PC-9 (cell line): ENCODE measurements around the gene VGLL3. TPM values are rescaled to one million over a fixed set of nuclear protein-coding genes. Genes with fewer than 3 reads are reported as not detected.

Experiments
- BruUV-seq: library from RNA; stranded (reverse); fragments of 400-500 nt; replicated peaks from 2 replicates; lab custom pipeline; 2021; lab: Mats Ljungman, UMichigan
- CTCF ChIA-PET: fragments of 300-600 bp; sonication (Branson Sonifier 250); formaldehyde crosslinking; loops from one replicate; lab custom pipeline; 2022; ENCODE audit warnings: antibody characterized with exemption; lab: Charles Lee
- POLR2A ChIA-PET: fragments of 300-600 bp; sonication (Branson Sonifier 250); formaldehyde crosslinking; loops from one replicate; lab custom pipeline; 2022; ENCODE audit warnings: antibody characterized with exemption; ENCODE audit not compliant: unreplicated experiment; lab: Charles Lee
- DNase-seq, 2 experiments: peaks; one replicate each; pipeline versions ENCODE4 v3.0.0 to v3.0.0-alpha.2; 2015 to 2022; ENCODE audit warnings: mixed read lengths in 1 of 2
- H2AFZ ChIP-seq: fragments of 200-600 bp; sonication (generic); 2 replicates; pipeline ENCODE4 v1.8.1; 2017; ENCODE audit warnings: antibody characterized with exemption
- H3F3A ChIP-seq: fragments of 200-600 bp; sonication (generic); 2 replicates; pipeline ENCODE4 v1.8.1; 2017; ENCODE audit warnings: antibody characterized with exemption, mild to moderate bottlenecking, low read depth; ENCODE audit not compliant: insufficient read depth
- H3K27ac ChIP-seq: fragments of 200-600 bp; sonication (generic); 2 replicates; pipeline ENCODE4 v1.6.1; 2016; ENCODE audit warnings: mixed run types
- H3K27me3 ChIP-seq: fragments of 200-600 bp; sonication (generic); 2 replicates; pipeline ENCODE4 v1.6.1; 2016; ENCODE audit warnings: low read depth, mixed run types; ENCODE audit not compliant: insufficient read depth
- H3K36me3 ChIP-seq: fragments of 200-600 bp; sonication (generic); 2 replicates; pipeline ENCODE4 v1.6.1; 2016; ENCODE audit warnings: low read depth, mixed run types
- H3K4me1 ChIP-seq: fragments of 200-600 bp; sonication (generic); replicated peaks from 2 replicates; pipeline ENCODE4 v1.6.1; 2016; ENCODE audit warnings: mixed run types; ENCODE audit not compliant: insufficient read depth
- H3K4me2 ChIP-seq: fragments of 200-600 bp; sonication (generic); 2 replicates; pipeline ENCODE4 v1.6.1; 2017; ENCODE audit warnings: mixed run types
- H3K4me3 ChIP-seq: fragments of 200-600 bp; sonication (generic); 2 replicates; pipeline ENCODE4 v1.6.1; 2016; ENCODE audit warnings: mixed run types
- H3K79me2 ChIP-seq: fragments of 200-600 bp; sonication (generic); 2 replicates; pipeline ENCODE4 v1.6.1; 2017; ENCODE audit warnings: low read depth, mixed run types
- H3K9me2 ChIP-seq: fragments of 200-600 bp; sonication (generic); 2 replicates; pipeline ENCODE4 v1.8.1; 2017; ENCODE audit warnings: mild to moderate bottlenecking; ENCODE audit not compliant: insufficient read depth
- H3K9me3 ChIP-seq: fragments of 200-600 bp; sonication (generic); 2 replicates; pipeline ENCODE4 v1.8.1; 2016; ENCODE audit warnings: low read depth; ENCODE audit not compliant: insufficient read depth
- H4K20me1 ChIP-seq: fragments of 200-600 bp; sonication (generic); 2 replicates; pipeline ENCODE4 v1.8.1; 2017; ENCODE audit not compliant: insufficient read depth
- CTCF ChIP-seq: fragments of 200-600 bp; sonication (generic); conservative IDR thresholded peaks from 2 replicates; pipeline ENCODE4 v1.6.1; 2017; ENCODE audit warnings: mixed run types, antibody characterized with exemption, mild to moderate bottlenecking, moderate library complexity
- EZH2 ChIP-seq: fragments of 200-600 bp; sonication (generic); IDR thresholded peaks from 2 replicates; pipeline ENCODE4 v1.8.0; 2017; ENCODE audit warnings: antibody characterized with exemption, low read depth
- intact Hi-C: fragments of 100-400 bp; cut with micrococcal nuclease; formaldehyde crosslinking; loops from one replicate; pipeline ENCODE4 v1.10.0; 2022; ENCODE audit not compliant: unreplicated experiment
- total RNA-seq: library from RNA; stranded (reverse); gene quantifications from 2 replicates; pipeline ENCODE4 v1.2.3, GENCODE V29; 2021

The VGLL3 gene
- total RNA-seq, 1 experiment from 2014 or later: 26.8 TPM

- H3K36me3 ChIP-seq: no peaks in the 10 kb centered on the region
- POLR2A ChIA-PET: no interaction called here
- no peaks in the 10 kb centered on the region for H3K27me3 ChIP-seq
- H4K20me1 ChIP-seq: no peaks in the 10 kb centered on the region
- H3K9me2 ChIP-seq: 0 out of 2 replicates have a peak, but pooled peaks cover 6% of the 10 kb centered on the region
- no TSS peak for BruUV-seq
- intact Hi-C loops: no loop called here
- H3K4me3 ChIP-seq: no peak overlapping the region
- H3K4me2 ChIP-seq: no peak overlapping the region
- DNase-seq: no peak
- H3K27ac ChIP-seq: no peak overlapping the region
- CTCF ChIA-PET: no interaction called here
- H2AFZ ChIP-seq: peak overlapping the region; percentile 41
- TF ChIP-seq CTCF (no peak), EZH2 (no peak)
- no peaks in the 10 kb centered on the region for H3K9me3 ChIP-seq
- no peaks in the 10 kb centered on the region for H3F3A ChIP-seq
- no peaks in the 10 kb centered on the region for H3K4me1 ChIP-seq
- no peaks in the 10 kb centered on the region for H3K79me2 ChIP-seq
Measured at GRCh38 chr3:86930831-86931230, 60.1 kb downstream of the VGLL3 start.

- CTCF ChIA-PET: no interaction called here
- Histone ChIP-seq H2AFZ (peak overlapping the region; percentile 41; the same call in 1 of the 2 replicates), H3K27ac (no peak overlapping the region), H4K20me1 (no peaks in the 10 kb centered on the region), H3K36me3 (no peaks in the 10 kb centered on the region), H3K9me2 (0 out of 2 replicates have a peak, but pooled peaks cover 6% of the 10 kb centered on the region), H3K27me3 (no peaks in the 10 kb centered on the region), H3K4me2 (no peak overlapping the region), H3K4me3 (no peak overlapping the region), H3K79me2 (no peaks in the 10 kb centered on the region), H3K4me1 (no peaks in the 10 kb centered on the region), H3K9me3 (no peaks in the 10 kb centered on the region), H3F3A (no peaks in the 10 kb centered on the region)
- TF ChIP-seq CTCF (no peak), EZH2 (no peak)
- no TSS peak for BruUV-seq
- POLR2A ChIA-PET: no interaction called here
- intact Hi-C loops: no loop called here
- no peak for DNase-seq
Measured at GRCh38 chr3:86930181-86930580, 60.8 kb downstream of the VGLL3 start.

GRCh38 chr3:86929046-86929445 lies 61.9 kb downstream of the VGLL3 start:
- H3K79me2 ChIP-seq: no peaks in the 10 kb centered on the region
- H3K4me2 ChIP-seq: no peak overlapping the region
- H3K4me3 ChIP-seq: no peak overlapping the region
- no peaks in the 10 kb centered on the region for H3K27me3 ChIP-seq
- H3K4me1 ChIP-seq: no peaks in the 10 kb centered on the region
- no peaks in the 10 kb centered on the region for H3K36me3 ChIP-seq
- CTCF ChIA-PET: interaction anchor here (0.6 kb wide), 1 partner anchor 127 kb away, joined by 4 read pairs; no protein-coding TSS in a partner anchor
- intact Hi-C loops: no loop called here
- no peak overlapping the region for H3K27ac ChIP-seq
- DNase-seq: no peak
- TF ChIP-seq CTCF (no peak), EZH2 (no peak)
- BruUV-seq: no TSS peak
- 0 out of 2 replicates have a peak, but pooled peaks cover 6% of the 10 kb centered on the region for H3K9me2 ChIP-seq
- no peaks in the 10 kb centered on the region for H3F3A ChIP-seq
- no peaks in the 10 kb centered on the region for H4K20me1 ChIP-seq
- POLR2A ChIA-PET: no interaction called here
- peaks cover 5% of the 10 kb centered on the region; the same call in 1 of the 2 replicates for H3K9me3 ChIP-seq
- H2AFZ ChIP-seq: no peak overlapping the region
